Ishikawa (cell line): ENCODE results near the gene GRM5.

Experiments
- CEBPB ChIP-seq: IDR thresholded peaks from 2 replicates; pipeline ENCODE4 v1.6.1; 2012
- CREB1 ChIP-seq: IDR thresholded peaks from 2 replicates; pipeline ENCODE4 v1.6.1; 2012; ENCODE audit warnings: low read depth
- EGR1 ChIP-seq: IDR thresholded peaks from 2 replicates; pipeline ENCODE4 v1.6.1; 2012
- EP300 ChIP-seq: IDR thresholded peaks from 2 replicates; pipeline ENCODE4 v1.6.1; 2012; ENCODE audit warnings: borderline replicate concordance
- FOXM1 ChIP-seq: IDR thresholded peaks from 2 replicates; pipeline ENCODE4 v1.6.1; 2012; ENCODE audit warnings: low read depth, borderline replicate concordance
- NFIC ChIP-seq: IDR thresholded peaks from 2 replicates; pipeline ENCODE4 v1.6.1; 2012
- RAD21 ChIP-seq: IDR thresholded peaks from 2 replicates; pipeline ENCODE4 v1.6.1; 2012; ENCODE audit warnings: low read depth
- TAF1 ChIP-seq: IDR thresholded peaks from 2 replicates; pipeline ENCODE4 v1.6.1; 2012; ENCODE audit warnings: low read depth, mild to moderate bottlenecking
- TCF12 ChIP-seq: IDR thresholded peaks from 2 replicates; pipeline ENCODE4 v1.6.1; 2012; ENCODE audit warnings: low read depth
- TEAD4 ChIP-seq: IDR thresholded peaks from 2 replicates; pipeline ENCODE4 v1.6.1; 2012
- YY1 ChIP-seq: IDR thresholded peaks from 2 replicates; pipeline ENCODE4 v1.6.1; 2012; ENCODE audit warnings: low read depth
- ZBTB7A ChIP-seq: IDR thresholded peaks from 2 replicates; pipeline ENCODE4 v1.6.1; 2012; ENCODE audit warnings: low read depth
- TF ChIP-seq, protein P1 (sequence below): IDR thresholded peaks from 2 replicates; pipeline ENCODE4 v1.6.1; 2012
- TF ChIP-seq, protein P2 (sequence below): IDR thresholded peaks from 2 replicates; pipeline ENCODE4 v1.6.1; 2012
- TF ChIP-seq, protein P3 (sequence below): IDR thresholded peaks from 2 replicates; pipeline ENCODE4 v1.6.1; 2012; ENCODE audit warnings: low read depth, mild to moderate bottlenecking

GRM5 gene

DNA sequence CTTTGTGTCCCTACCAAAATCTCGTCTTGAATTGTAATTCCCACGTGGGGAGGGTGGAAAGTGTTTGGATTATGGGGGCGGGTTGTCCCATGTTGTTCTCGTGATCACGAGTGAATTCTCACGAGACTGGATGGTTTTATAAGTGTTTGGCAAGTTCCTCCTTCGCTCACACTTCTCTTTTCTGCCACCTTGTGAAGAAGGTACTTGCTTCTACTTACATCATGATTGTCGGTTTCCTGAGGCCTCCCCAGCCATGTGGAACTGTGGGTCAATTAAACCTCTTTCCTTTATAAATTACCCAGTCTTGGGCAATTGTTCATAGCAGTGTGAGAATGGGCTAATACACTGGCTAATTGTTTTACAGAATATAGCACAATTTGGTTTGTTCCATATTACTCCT lies 326.3 kb downstream of the GRM5 start:
- TF ChIP-seq, protein P1, sequence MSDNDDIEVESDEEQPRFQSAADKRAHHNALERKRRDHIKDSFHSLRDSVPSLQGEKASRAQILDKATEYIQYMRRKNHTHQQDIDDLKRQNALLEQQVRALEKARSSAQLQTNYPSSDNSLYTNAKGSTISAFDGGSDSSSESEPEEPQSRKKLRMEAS = no peak
- TF ChIP-seq, protein P2, sequence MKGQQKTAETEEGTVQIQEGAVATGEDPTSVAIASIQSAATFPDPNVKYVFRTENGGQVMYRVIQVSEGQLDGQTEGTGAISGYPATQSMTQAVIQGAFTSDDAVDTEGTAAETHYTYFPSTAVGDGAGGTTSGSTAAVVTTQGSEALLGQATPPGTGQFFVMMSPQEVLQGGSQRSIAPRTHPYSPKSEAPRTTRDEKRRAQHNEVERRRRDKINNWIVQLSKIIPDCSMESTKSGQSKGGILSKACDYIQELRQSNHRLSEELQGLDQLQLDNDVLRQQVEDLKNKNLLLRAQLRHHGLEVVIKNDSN = no peak
- no peak for TF ChIP-seq EGR1
- TF ChIP-seq NFIC = no peak
- TF ChIP-seq RAD21 = no peak

DNA sequence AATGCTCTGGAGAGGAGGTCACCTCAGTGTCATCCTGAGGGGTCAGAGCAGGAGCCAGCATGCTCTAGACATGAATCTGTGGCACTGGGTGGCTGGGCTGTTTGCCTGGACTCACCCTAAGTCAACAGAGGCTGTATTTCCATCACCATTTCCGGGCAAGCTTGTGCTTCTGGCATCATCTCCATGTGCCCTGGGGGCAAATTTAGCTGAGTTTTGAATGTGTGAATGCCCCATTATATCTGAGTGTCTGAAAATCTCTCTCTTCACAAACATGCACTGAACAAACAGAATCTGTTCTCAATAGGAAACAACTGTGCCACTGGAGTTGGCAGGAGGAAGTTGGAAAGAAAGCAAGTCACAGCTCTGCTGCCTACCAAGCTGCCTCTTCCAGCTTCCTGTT lies 356.2 kb downstream of the GRM5 start:
- TF ChIP-seq CREB1 = no peak
- no peak for TF ChIP-seq RAD21
- TF ChIP-seq TCF12 = no peak
- TF ChIP-seq NFIC = no peak
- no peak for TF ChIP-seq EGR1
- TF ChIP-seq, protein P1 = no peak

DNA sequence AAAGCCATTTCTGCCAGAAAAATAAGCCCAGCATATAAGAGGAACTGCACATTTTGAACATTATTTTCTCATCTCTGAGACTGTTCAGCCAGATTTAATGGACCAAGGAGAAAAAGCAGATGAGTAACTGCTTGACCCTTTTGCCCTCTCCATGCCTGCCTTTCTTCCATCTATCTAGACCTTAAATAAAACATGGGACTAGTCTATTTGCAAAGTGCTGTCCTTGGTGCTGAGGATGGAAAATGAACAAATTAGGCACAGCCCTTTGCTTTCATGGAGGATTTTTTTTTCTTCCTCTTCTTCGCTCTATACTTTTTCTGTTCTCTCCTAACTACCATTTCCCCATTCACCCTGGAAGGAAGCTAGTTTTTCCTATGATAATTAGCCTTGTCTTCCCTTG lies 361.3 kb downstream of the GRM5 start:
- no peak for TF ChIP-seq EP300
- TF ChIP-seq, protein P3, sequence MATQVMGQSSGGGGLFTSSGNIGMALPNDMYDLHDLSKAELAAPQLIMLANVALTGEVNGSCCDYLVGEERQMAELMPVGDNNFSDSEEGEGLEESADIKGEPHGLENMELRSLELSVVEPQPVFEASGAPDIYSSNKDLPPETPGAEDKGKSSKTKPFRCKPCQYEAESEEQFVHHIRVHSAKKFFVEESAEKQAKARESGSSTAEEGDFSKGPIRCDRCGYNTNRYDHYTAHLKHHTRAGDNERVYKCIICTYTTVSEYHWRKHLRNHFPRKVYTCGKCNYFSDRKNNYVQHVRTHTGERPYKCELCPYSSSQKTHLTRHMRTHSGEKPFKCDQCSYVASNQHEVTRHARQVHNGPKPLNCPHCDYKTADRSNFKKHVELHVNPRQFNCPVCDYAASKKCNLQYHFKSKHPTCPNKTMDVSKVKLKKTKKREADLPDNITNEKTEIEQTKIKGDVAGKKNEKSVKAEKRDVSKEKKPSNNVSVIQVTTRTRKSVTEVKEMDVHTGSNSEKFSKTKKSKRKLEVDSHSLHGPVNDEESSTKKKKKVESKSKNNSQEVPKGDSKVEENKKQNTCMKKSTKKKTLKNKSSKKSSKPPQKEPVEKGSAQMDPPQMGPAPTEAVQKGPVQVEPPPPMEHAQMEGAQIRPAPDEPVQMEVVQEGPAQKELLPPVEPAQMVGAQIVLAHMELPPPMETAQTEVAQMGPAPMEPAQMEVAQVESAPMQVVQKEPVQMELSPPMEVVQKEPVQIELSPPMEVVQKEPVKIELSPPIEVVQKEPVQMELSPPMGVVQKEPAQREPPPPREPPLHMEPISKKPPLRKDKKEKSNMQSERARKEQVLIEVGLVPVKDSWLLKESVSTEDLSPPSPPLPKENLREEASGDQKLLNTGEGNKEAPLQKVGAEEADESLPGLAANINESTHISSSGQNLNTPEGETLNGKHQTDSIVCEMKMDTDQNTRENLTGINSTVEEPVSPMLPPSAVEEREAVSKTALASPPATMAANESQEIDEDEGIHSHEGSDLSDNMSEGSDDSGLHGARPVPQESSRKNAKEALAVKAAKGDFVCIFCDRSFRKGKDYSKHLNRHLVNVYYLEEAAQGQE = peak; percentile 89

DNA sequence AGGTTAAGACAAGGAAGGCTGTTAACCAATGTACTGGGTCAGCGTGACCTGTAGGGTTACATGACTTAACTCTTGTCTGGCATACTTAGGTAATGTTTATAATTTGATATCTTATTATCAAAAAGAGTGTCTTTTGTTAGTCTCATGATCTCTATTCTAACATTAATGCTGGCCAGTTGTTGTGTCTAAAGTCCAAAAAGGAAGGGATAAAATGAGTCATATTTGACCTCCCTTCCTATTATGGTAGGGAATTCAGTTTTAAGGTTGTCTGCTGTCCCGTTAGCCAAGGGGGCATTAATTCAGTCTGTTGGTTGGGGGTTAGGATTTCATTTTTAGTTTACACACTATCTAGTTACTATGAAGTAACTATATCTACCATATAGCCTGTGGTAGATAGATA lies 364.0 kb downstream of the GRM5 start:
- no peak for TF ChIP-seq ZBTB7A
- TF ChIP-seq CREB1 = no peak
- TF ChIP-seq, protein P2 = no peak
- TF ChIP-seq, protein P3 = no peak
- no peak for TF ChIP-seq EP300
- TF ChIP-seq TAF1 = no peak
- TF ChIP-seq EGR1 = no peak
- TF ChIP-seq, protein P1 = no peak
- no peak for TF ChIP-seq YY1
- TF ChIP-seq TEAD4 = no peak
- no peak for TF ChIP-seq CEBPB
- no peak for TF ChIP-seq TCF12
- no peak for TF ChIP-seq NFIC
- no peak for TF ChIP-seq RAD21
- TF ChIP-seq FOXM1 = no peak

DNA sequence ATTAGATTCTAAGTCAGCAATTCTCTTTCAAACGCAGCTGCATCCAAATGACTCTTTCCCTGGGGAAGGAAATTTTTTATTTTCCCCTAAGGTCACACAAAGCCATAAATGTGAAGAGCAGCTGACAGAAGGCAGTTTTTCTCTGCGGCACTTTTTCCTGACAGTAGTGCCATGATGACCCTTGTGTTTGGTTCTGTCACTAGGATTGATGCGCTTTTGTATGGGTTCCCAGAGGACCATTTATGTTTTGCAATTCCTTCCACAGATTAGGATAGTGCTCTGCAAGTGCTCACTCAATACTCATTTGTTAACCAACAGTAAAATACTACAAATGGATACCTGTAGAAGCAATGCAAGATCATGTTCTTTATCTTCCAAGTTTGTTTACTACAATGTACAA lies 368.6 kb downstream of the GRM5 start:
- TF ChIP-seq YY1 = no peak
- TF ChIP-seq CEBPB = no peak
- no peak for TF ChIP-seq TEAD4
- no peak for TF ChIP-seq RAD21
- no peak for TF ChIP-seq CREB1
- no peak for TF ChIP-seq TCF12
- no peak for TF ChIP-seq EP300
- no peak for TF ChIP-seq TAF1

DNA sequence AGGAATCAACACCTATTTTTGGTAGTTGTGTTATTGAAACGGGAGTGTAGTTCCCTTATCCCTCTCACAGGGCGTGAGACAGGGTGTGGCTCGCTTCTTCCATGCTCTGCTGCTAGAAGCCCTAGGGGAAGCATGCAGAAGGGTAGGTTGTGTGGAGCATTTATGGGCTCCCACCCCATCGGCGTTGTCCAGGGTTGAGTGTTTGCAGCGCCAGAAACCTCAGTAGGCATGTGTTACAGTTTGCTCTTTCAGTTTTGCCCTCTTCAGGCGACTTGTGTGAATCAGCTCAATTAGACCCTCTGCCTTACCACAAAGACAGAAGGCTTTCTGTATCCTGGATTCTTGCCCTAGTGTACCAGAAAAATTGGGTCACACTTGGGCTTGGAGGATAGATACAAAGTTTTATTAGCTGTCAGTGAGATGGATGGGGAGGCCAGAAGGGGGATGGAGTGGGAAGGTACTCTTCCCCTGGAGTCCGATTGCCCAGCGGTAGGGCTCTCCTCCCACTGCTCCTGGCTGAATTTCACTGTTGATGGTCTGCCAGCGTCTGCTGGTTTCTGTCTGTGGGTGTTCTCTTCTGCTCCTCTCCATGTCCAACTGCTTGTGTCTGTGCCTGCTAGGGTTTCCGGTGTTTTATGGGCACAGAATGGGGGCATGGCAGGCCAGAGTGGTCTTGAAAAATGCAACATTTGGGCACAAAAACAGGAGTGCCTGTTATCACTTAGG lies 369.9 kb downstream of the GRM5 start:
- no peak for TF ChIP-seq RAD21
- TF ChIP-seq CREB1 = no peak
- TF ChIP-seq ZBTB7A = no peak
- TF ChIP-seq, protein P2 = no peak
- no peak for TF ChIP-seq NFIC
- no peak for TF ChIP-seq YY1
- TF ChIP-seq, protein P3 = no peak
